ENCODE results near the gene CES2. TPM values are rescaled to one million over a fixed set of nuclear protein-coding genes. Genes with fewer than 3 reads are reported as not detected.

Gene CES2
- total and polyA plus RNA-seq, 9 of the 15 experiments (the other 6 are each of a cell fraction or from before 2014, with no cell fraction given): 2.2 to 37.9 (median 24.4) TPM

GRCh38 chr16:66910175-66910940 lies 25.0 kb upstream of the CES2 start:
- in situ Hi-C loops (cut with MboI) (no loop called here), intact Hi-C loops (cut with micrococcal nuclease) (no loop called here)
- Histone ChIP-seq H3K9me1 (ENCODE audit: control insufficient read depth, insufficient read depth, low read length) (no peaks in the 10 kb centered on the region), H3K79me2 (ENCODE audit: control insufficient read depth, insufficient read depth, low read length) (no peaks in the 10 kb centered on the region), H3K36me3 (ENCODE audit: control insufficient read depth, insufficient read depth, low read length) (no peaks in the 10 kb centered on the region), H3K9ac (ENCODE audit: insufficient read depth in 1 of 2, low read depth in 2 of 2, low read length in 2 of 2) (peak overlapping the region in 1 of 2 experiments; percentile 54; a peak in 1 of 4 replicates), H3K4me3 (no peak overlapping the region), H3K4me1 (replicated peaks in 1 of 2; ENCODE audit: control insufficient read depth in 2 of 2, insufficient read depth in 2 of 2, low read length in 2 of 2) (peaks cover 8 to 15% of the 10 kb centered on the region in 2 experiments; a peak in 4 of 5 replicates), H3K9me3 (replicated peaks; ENCODE audit: control insufficient read depth, insufficient read depth, low read depth, low read length) (no peaks in the 10 kb centered on the region), H2AFZ (ENCODE audit: low read depth, low read length) (no peak overlapping the region), H3K27me3 (ENCODE audit: control insufficient read depth in 2 of 2, insufficient read depth in 2 of 2, low read length in 2 of 2) (peaks cover 4 to 23% of the 10 kb centered on the region in 2 experiments; a peak in 4 of 5 replicates), H3K27ac (ENCODE audit: extremely low read depth, low read depth, low read length) (no peak overlapping the region), H4K20me1 (replicated peaks; ENCODE audit: control insufficient read depth, insufficient read depth, low read length) (no peaks in the 10 kb centered on the region), H3K4me2 (ENCODE audit: insufficient read depth, low read length) (no peak overlapping the region)
- FAIRE-seq (no peak), DNase-seq (ENCODE audit: extremely low read depth in 1 of 4, low spot score in 3 of 4) (no peak), ATAC-seq (no peak)
- 15% methylated on average over 14 of the region's 14 CpGs for WGBS (ENCODE audit: insufficient coverage, low coverage, missing lambda C conversion rate)
- ChIA-PET CTCF (ENCODE audit: low intra/inter-chr PET ratio) (no interaction called here), POLR2A (interaction anchor here (0.6 to 2.4 kb wide), 6 partner anchors 9 to 111 kb away, joined by 3 to 10 read pairs (median 5); no protein-coding TSS in a partner anchor)
- no TSS peak for BruUV-seq (replicated peaks)
- no peak for TF ChIP-seq KAT8 (IDR thresholded peaks at IDR 0.05; ENCODE audit: low read depth)
- TF ChIP-seq ZNF184 (CRISPR knock-in tag; IDR thresholded peaks at IDR 0.05): no peak
- no peak for TF ChIP-seq ZNF311 (CRISPR knock-in tag; IDR thresholded peaks at IDR 0.05)
- TF ChIP-seq ELK1 (CRISPR knock-in tag; IDR thresholded peaks at IDR 0.05): no peak
- TF ChIP-seq ZHX1 (conservative IDR thresholded peaks at IDR 0.05; ENCODE audit: low read length): no peak
- no peak for TF ChIP-seq CHAMP1 (IDR thresholded peaks at IDR 0.05)
- TF ChIP-seq SRF (CRISPR knock-in tag; IDR thresholded peaks at IDR 0.05): no peak
- TF ChIP-seq GTF2A2 (tag; IDR thresholded peaks at IDR 0.05): no peak
- no peak for TF ChIP-seq BRD4 (IDR thresholded peaks at IDR 0.05)
- TF ChIP-seq ZNF347 (CRISPR knock-in tag; IDR thresholded peaks at IDR 0.05; ENCODE audit: low read depth): no peak
- TF ChIP-seq MAFK (IDR thresholded peaks at IDR 0.05; ENCODE audit: low read length): no peak
- TF ChIP-seq CREB5 (CRISPR knock-in tag; IDR thresholded peaks at IDR 0.05): no peak
- no peak for TF ChIP-seq PYGO2 (tag; IDR thresholded peaks at IDR 0.05)
- no peak for TF ChIP-seq DDX20 (tag; IDR thresholded peaks at IDR 0.05; ENCODE audit: low read depth)
- no peak for TF ChIP-seq ZNF217 (CRISPR knock-in tag; IDR thresholded peaks at IDR 0.05)
